HepG2 (cell line): ENCODE measurements around the gene KLHL28. TPM values are rescaled to one million over a fixed set of nuclear protein-coding genes. Genes with fewer than 3 reads are reported as not detected.

Experiments used
- BORCS8-MEF2B ChIP-seq: sonication (generic); formaldehyde crosslinking; IDR thresholded peaks from 2 replicates; pipeline ENCODE4 v1.8.0; 2022; ENCODE audit warnings: mild to moderate bottlenecking, missing genetic modification reagents
- EEA1 ChIP-seq: sonication (generic); formaldehyde crosslinking; IDR thresholded peaks from 2 replicates; pipeline ENCODE4 v1.5.1; 2020; ENCODE audit warnings: mild to moderate bottlenecking, missing genetic modification reagents, borderline replicate concordance
- HCFC1 ChIP-seq: fragments of 150-350 bp; IDR thresholded peaks from 2 replicates; pipeline ENCODE4 v1.6.1; 2014; ENCODE audit warnings: low read depth, low read length
- HDAC1 ChIP-seq: sonication (generic); formaldehyde crosslinking; IDR thresholded peaks from 2 replicates; pipeline ENCODE4 v1.5.1; 2020; ENCODE audit warnings: mild to moderate bottlenecking, missing genetic modification reagents
- HNF1B ChIP-seq: sonication (generic); formaldehyde crosslinking; IDR thresholded peaks from 2 replicates; pipeline ENCODE4 v1.5.1; 2020; ENCODE audit warnings: mild to moderate bottlenecking, moderate library complexity, missing genetic modification reagents
- KAT7 ChIP-seq: IDR thresholded peaks from 2 replicates; pipeline ENCODE4 v1.6.1; 2018; ENCODE audit warnings: borderline replicate concordance, missing compliant biosample characterization
- KLF11 ChIP-seq: IDR thresholded peaks from 2 replicates; pipeline ENCODE4 v1.6.1; 2016; ENCODE audit warnings: missing compliant biosample characterization
- MZF1 ChIP-seq: sonication (generic); formaldehyde crosslinking; IDR thresholded peaks from 2 replicates; pipeline ENCODE4 v1.8.1; 2023; ENCODE audit warnings: mild to moderate bottlenecking, missing genetic modification reagents, borderline replicate concordance
- NFKB2 ChIP-seq: sonication (generic); formaldehyde crosslinking; IDR thresholded peaks from 2 replicates; pipeline ENCODE4 v1.4.0; 2020; ENCODE audit warnings: missing genetic modification reagents, borderline replicate concordance
- RARA ChIP-seq: IDR thresholded peaks from 2 replicates; pipeline ENCODE4 v1.6.1; 2016; ENCODE audit warnings: missing genetic modification reagents, missing compliant biosample characterization
- RARG ChIP-seq: sonication (generic); formaldehyde crosslinking; IDR thresholded peaks from 2 replicates; pipeline ENCODE4 v1.4.0; 2020; ENCODE audit warnings: low read depth, mild to moderate bottlenecking, missing genetic modification reagents
- SALL1 ChIP-seq: sonication (generic); formaldehyde crosslinking; IDR thresholded peaks from 2 replicates; pipeline ENCODE4 v1.8.0; 2022; ENCODE audit warnings: mild to moderate bottlenecking, missing genetic modification reagents
- SMAD1 ChIP-seq: sonication (generic); formaldehyde crosslinking; IDR thresholded peaks from 2 replicates; pipeline ENCODE4 v1.4.0; 2020; ENCODE audit warnings: missing genetic modification reagents, low read depth, mild to moderate bottlenecking, borderline replicate concordance
- SOX5 ChIP-seq: IDR thresholded peaks from 2 replicates; pipeline ENCODE4 v1.6.1; 2016; ENCODE audit warnings: borderline replicate concordance
- SOX6 ChIP-seq, 2 experiments: fragments of 450-650 bp in 1 of 2; sonication (generic) in 1 of 2; formaldehyde crosslinking in 1 of 2; IDR thresholded peaks; 2 replicates each; pipeline versions ENCODE4 v1.4.0 to v1.6.1; 2017 to 2020; ENCODE audit warnings: antibody characterized with exemption in 1 of 2, mild to moderate bottlenecking in 1 of 2, missing genetic modification reagents in 1 of 2
- SUZ12 ChIP-seq: fragments of 150-350 bp; IDR thresholded peaks from 2 replicates; pipeline ENCODE4 v1.6.1; 2014; ENCODE audit warnings: low read depth, low read length
- TCF7L2 ChIP-seq: IDR thresholded peaks from 2 replicates; pipeline ENCODE4 v1.6.1; 2011; ENCODE audit warnings: mild to moderate bottlenecking, low read depth, low read length, moderate library complexity
- ZNF160 ChIP-seq: sonication (generic); formaldehyde crosslinking; IDR thresholded peaks from 2 replicates; pipeline ENCODE4 v1.8.0; 2022; ENCODE audit warnings: mild to moderate bottlenecking, inconsistent platforms, missing genetic modification reagents
- ZNF362 ChIP-seq: sonication (generic); formaldehyde crosslinking; IDR thresholded peaks from 2 replicates; pipeline ENCODE4 v1.4.0; 2020; ENCODE audit warnings: missing genetic modification reagents, mild to moderate bottlenecking, borderline replicate concordance
- ZNF552 ChIP-seq: sonication (generic); formaldehyde crosslinking; IDR thresholded peaks from 2 replicates; pipeline ENCODE4 v1.9.0; 2022; ENCODE audit warnings: missing genetic modification reagents, mild to moderate bottlenecking, borderline replicate concordance
- ZNF562 ChIP-seq: sonication (generic); formaldehyde crosslinking; IDR thresholded peaks from 2 replicates; pipeline ENCODE4 v1.8.0; 2022; ENCODE audit warnings: missing genetic modification reagents, borderline replicate concordance
- ZNF572 ChIP-seq: sonication (generic); formaldehyde crosslinking; IDR thresholded peaks from 2 replicates; pipeline ENCODE4 v1.5.1; 2020; ENCODE audit warnings: mild to moderate bottlenecking, missing genetic modification reagents
- polyA plus RNA-seq, 8 experiments: library from polyadenylated mRNA; depleted of rRNA in 3 of 8; stranded (reverse) in 7 of 8; unstranded in 1 of 8; fragments of >200 nt; fragmentation: Illumina TruSeq in 4 of 8; extraction: Trizol in 4 of 8; gene quantifications; 2 replicates each; pipeline versions ENCODE4 v1.2.1 to v1.2.3, GENCODE V29; 2011 to 2016; ENCODE audit warnings: low read depth in 4 of 8, missing spikeins in 1 of 8, mixed read lengths in 1 of 8; ENCODE audit not compliant: insufficient read depth in 1 of 8
- total RNA-seq, 5 experiments: library from RNA; depleted of rRNA; stranded (reverse); fragments of >200 nt; fragmentation: Illumina TruSeq; extraction: Trizol; gene quantifications; 2 replicates each; pipeline ENCODE4 v1.2.3, GENCODE V29; 2016; ENCODE audit warnings: low read depth in 1 of 5
- TF ChIP-seq, protein P1 (sequence below): sonication (generic); formaldehyde crosslinking; conservative IDR thresholded peaks from 2 replicates; pipeline ENCODE4 v1.8.0; 2022; ENCODE audit warnings: mild to moderate bottlenecking, moderate library complexity, missing genetic modification reagents
- TF ChIP-seq, protein P2 (sequence below): IDR thresholded peaks from 2 replicates; pipeline ENCODE4 v1.6.1; 2016

KLHL28 gene
- total and polyA plus RNA-seq, 2 of the 13 experiments (the other 11 are each of a cell fraction or from before 2014, with no cell fraction given) = 3.4 to 6.6 TPM

GRCh38 chr14:44897041-44897844, 64.5 kb downstream of the KLHL28 start (continued):
- TF ChIP-seq, protein P1, sequence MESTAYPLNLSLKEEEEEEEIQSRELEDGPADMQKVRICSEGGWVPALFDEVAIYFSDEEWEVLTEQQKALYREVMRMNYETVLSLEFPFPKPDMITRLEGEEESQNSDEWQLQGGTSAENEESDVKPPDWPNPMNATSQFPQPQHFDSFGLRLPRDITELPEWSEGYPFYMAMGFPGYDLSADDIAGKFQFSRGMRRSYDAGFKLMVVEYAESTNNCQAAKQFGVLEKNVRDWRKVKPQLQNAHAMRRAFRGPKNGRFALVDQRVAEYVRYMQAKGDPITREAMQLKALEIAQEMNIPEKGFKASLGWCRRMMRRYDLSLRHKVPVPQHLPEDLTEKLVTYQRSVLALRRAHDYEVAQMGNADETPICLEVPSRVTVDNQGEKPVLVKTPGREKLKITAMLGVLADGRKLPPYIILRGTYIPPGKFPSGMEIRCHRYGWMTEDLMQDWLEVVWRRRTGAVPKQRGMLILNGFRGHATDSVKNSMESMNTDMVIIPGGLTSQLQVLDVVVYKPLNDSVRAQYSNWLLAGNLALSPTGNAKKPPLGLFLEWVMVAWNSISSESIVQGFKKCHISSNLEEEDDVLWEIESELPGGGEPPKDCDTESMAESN = peak; percentile 24; the same call in 1 of the 2 replicates
- TF ChIP-seq HDAC1 (CRISPR knock-in tag) (peak; percentile 64), HCFC1 (peak; percentile 10; the same call in 1 of the 2 replicates), ZNF552 (0 out of 2 replicates have a peak, but pooled peaks have one; percentile 55), SOX5 (CRISPR knock-in tag) (peak; percentile 16; the same call in 1 of the 2 replicates), BORCS8-MEF2B (CRISPR knock-in tag) (peak; percentile 85), RARG (no peak), KAT7 (CRISPR knock-in tag) (peak; percentile 80; the same call in 1 of the 2 replicates), HNF1B (peak; percentile 15; the same call in 1 of the 2 replicates), TCF7L2 (no peak), RARA (CRISPR knock-in tag) (0 out of 2 replicates have a peak, but pooled peaks have one; percentile 4), SMAD1 (CRISPR knock-in tag) (0 out of 2 replicates have a peak, but pooled peaks have one; percentile 72), SUZ12 (no peak), SOX6 (IDR thresholded peaks at IDR 0.05) (no peak), SOX6 (CRISPR knock-in tag; IDR thresholded peaks at IDR 0.05) (peak; percentile 9; the same call in 1 of the 2 replicates), ZNF362 (peak; percentile 19; the same call in 1 of the 2 replicates), ZNF160 (CRISPR knock-in tag) (peak; percentile 30; the same call in 1 of the 2 replicates), NFKB2 (CRISPR knock-in tag) (no peak; the same call in 1 of the 2 replicates), ZNF572 (CRISPR knock-in tag) (no peak), SALL1 (CRISPR knock-in tag) (peak; percentile 66), MZF1 (CRISPR knock-in tag) (no peak), ZNF562 (CRISPR knock-in tag) (no peak), EEA1 (CRISPR knock-in tag) (peak; percentile 86; the same call in 1 of the 2 replicates), KLF11 (CRISPR knock-in tag) (no peak)
- TF ChIP-seq, protein P2, sequence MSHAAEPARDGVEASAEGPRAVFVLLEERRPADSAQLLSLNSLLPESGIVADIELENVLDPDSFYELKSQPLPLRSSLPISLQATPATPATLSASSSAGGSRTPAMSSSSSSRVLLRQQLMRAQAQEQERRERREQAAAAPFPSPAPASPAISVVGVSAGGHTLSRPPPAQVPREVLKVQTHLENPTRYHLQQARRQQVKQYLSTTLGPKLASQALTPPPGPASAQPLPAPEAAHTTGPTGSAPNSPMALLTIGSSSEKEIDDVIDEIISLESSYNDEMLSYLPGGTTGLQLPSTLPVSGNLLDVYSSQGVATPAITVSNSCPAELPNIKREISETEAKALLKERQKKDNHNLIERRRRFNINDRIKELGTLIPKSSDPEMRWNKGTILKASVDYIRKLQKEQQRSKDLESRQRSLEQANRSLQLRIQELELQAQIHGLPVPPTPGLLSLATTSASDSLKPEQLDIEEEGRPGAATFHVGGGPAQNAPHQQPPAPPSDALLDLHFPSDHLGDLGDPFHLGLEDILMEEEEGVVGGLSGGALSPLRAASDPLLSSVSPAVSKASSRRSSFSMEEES (CRISPR knock-in tag) = no peak
